ENCODE data around the gene OVOL1.
A peak's percentile ranks its signal among the peaks of the same experiment; 100 is the strongest.
"Not testable (repeated sequence)": the region's sequence is repeated elsewhere in the genome, so short reads cannot be mapped to it uniquely, and the experiment has no call there.

Gene OVOL1

GRCh38 chr11:65817835-65818680 lies 31.2 kb downstream of the OVOL1 start:
- H3K27ac ChIP-seq (ENCODE audit: low read depth, low read length), result no peak overlapping the region
- no peaks in the 10 kb centered on the region for H3K4me1 ChIP-seq (ENCODE audit: control insufficient read depth, insufficient read depth, low read length)
- H3K9ac ChIP-seq (ENCODE audit: low read length), result peak overlapping the region; percentile 66
- no peaks in the 10 kb centered on the region for H3K36me3 ChIP-seq (ENCODE audit: control insufficient read depth, insufficient read depth, low read length)
- peaks cover 7% of the 10 kb centered on the region for H3K27me3 ChIP-seq (ENCODE audit: control insufficient read depth, insufficient read depth, low read length)
- H3K4me3 ChIP-seq (ENCODE audit: low read depth, low read length), result peak overlapping the region; percentile 84
- no peaks in the 10 kb centered on the region for H3K9me3 ChIP-seq (ENCODE audit: control insufficient read depth, insufficient read depth, low read depth, low read length)

DNA sequence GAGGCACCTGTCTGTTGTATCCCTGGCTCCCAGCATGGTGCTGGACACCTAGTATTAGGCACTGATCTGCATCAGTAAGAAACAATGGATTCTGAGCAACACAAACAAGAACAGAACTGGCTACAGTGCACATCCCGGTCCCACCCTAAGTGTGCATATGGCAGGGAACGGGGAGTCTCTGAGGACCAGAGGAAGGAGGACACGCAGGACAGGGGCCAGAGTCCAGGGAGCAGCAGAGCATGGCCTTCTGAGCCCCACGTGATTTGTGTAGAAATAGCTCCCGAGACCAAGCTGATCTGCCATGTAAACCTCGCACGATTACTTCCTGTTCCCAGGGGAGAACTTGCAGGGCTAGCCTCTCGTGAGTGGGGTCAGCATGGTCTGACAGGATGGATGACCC lies 34.2 kb downstream of the OVOL1 start:
- no peak overlapping the region for H3K4me3 ChIP-seq (ENCODE audit: low read depth, low read length)

GRCh38 chr11:65822776-65823528 lies 36.1 kb downstream of the OVOL1 start:
- H3K27ac ChIP-seq (ENCODE audit: low read depth, low read length), result no peak overlapping the region
- H3K4me1 ChIP-seq (ENCODE audit: control insufficient read depth, insufficient read depth, low read length), result no peaks in the 10 kb centered on the region
- no peaks in the 10 kb centered on the region for H3K9me3 ChIP-seq (ENCODE audit: control insufficient read depth, insufficient read depth, low read depth, low read length)
- H3K4me3 ChIP-seq (ENCODE audit: low read depth, low read length), result no peak overlapping the region
- no peak overlapping the region for H3K9ac ChIP-seq (ENCODE audit: low read length)
- peaks cover 5% of the 10 kb centered on the region; the same call in 1 of the 2 replicates for H3K36me3 ChIP-seq (ENCODE audit: control insufficient read depth, insufficient read depth, low read length)
- H3K27me3 ChIP-seq (ENCODE audit: control insufficient read depth, insufficient read depth, low read length), result peaks cover under 1% of the 10 kb centered on the region

More for the DNA sequence above, 34.2 kb downstream of the OVOL1 start:
- Histone ChIP-seq H3K36me3 (ENCODE audit: control insufficient read depth, insufficient read depth, low read length) (peaks cover 5% of the 10 kb centered on the region; the same call in 1 of the 2 replicates), H3K9me3 (ENCODE audit: control insufficient read depth, insufficient read depth, low read depth, low read length) (no peaks in the 10 kb centered on the region), H3K9ac (ENCODE audit: low read length) (no peak overlapping the region), H3K27ac (ENCODE audit: low read depth, low read length) (no peak overlapping the region), H3K27me3 (ENCODE audit: control insufficient read depth, insufficient read depth, low read length) (peaks cover 7% of the 10 kb centered on the region), H3K4me1 (ENCODE audit: control insufficient read depth, insufficient read depth, low read length) (no peaks in the 10 kb centered on the region)

DNA sequence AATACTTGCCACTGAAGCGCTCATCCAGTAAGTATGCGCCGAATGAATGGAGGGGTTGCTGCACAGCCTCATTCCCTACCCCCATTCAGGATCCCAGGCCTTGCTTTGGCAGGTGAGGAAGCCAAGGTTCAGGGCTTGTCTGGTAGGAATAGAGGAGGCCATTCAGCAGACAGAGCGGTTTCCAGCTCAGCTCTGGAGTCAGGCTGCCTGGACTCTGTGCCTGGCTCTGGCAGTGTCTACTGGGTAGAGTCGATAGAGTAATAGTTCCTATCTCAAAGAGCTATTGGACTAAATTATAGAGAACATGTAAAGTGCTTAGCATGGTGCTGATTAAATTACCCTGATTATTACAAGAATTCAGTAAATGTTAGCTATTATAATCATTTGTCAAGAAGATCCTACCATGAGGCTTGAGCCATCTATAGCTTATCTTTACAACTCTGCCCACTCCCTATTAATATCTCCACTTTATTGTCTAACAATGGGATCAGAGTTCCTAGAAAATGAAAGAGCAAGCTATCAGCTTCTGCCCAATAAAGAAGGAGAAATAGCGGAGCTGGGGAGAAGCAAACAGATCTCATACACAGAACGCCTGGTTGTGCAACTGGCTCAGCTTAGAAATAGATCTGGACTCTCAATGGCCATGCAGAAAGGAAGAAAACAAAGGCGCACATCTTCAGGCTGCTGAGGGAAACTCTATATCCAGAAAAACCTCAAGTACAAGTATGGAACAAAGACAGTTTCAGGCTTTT lies 40.3 kb downstream of the OVOL1 start:
- Histone ChIP-seq H3K4me1 (ENCODE audit: control insufficient read depth, insufficient read depth, low read length) (no peaks in the 10 kb centered on the region), H3K27me3 (ENCODE audit: control insufficient read depth, insufficient read depth, low read length) (no peaks in the 10 kb centered on the region)

DNA sequence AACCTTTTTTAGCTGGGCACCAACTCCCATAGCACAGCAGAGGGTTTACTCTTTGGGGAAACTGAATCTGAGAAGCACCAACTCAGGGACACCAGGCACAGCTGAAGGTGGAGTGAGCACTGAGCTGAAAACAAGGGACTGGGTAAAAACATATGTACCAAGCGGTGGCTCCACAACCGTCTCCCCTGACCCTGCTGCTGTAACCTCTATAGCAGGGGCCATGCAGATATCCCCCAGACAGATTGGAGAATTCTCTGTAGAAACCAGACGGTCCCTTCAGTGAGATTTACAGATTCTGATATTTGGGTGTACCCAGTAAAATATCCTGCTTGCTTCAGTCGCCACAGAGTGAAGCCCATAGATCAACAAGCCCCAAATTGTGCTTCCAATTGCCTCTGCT lies 42.6 kb downstream of the OVOL1 start:
- no peak overlapping the region for H3K4me3 ChIP-seq (ENCODE audit: low read depth, low read length)
- H3K27ac ChIP-seq (ENCODE audit: low read depth, low read length), result no peak overlapping the region
- H3K27me3 ChIP-seq (ENCODE audit: control insufficient read depth, insufficient read depth, low read length), result peaks cover 9% of the 10 kb centered on the region
- peaks cover 9% of the 10 kb centered on the region for H3K4me1 ChIP-seq (ENCODE audit: control insufficient read depth, insufficient read depth, low read length)
- H3K9ac ChIP-seq (ENCODE audit: low read length), result no peak overlapping the region
- no peaks in the 10 kb centered on the region for H3K9me3 ChIP-seq (ENCODE audit: control insufficient read depth, insufficient read depth, low read depth, low read length)
- peaks cover 2% of the 10 kb centered on the region; the same call in 1 of the 2 replicates for H3K36me3 ChIP-seq (ENCODE audit: control insufficient read depth, insufficient read depth, low read length)

More for the DNA sequence above, 40.3 kb downstream of the OVOL1 start:
- H3K4me3 ChIP-seq (ENCODE audit: low read depth, low read length), result no peak overlapping the region
- no peaks in the 10 kb centered on the region for H3K9me3 ChIP-seq (ENCODE audit: control insufficient read depth, insufficient read depth, low read depth, low read length)
- peaks cover 5% of the 10 kb centered on the region; the same call in 1 of the 2 replicates for H3K36me3 ChIP-seq (ENCODE audit: control insufficient read depth, insufficient read depth, low read length)
- no peak overlapping the region for H3K27ac ChIP-seq (ENCODE audit: low read depth, low read length)
- H3K9ac ChIP-seq (ENCODE audit: low read length), result no peak overlapping the region

DNA sequence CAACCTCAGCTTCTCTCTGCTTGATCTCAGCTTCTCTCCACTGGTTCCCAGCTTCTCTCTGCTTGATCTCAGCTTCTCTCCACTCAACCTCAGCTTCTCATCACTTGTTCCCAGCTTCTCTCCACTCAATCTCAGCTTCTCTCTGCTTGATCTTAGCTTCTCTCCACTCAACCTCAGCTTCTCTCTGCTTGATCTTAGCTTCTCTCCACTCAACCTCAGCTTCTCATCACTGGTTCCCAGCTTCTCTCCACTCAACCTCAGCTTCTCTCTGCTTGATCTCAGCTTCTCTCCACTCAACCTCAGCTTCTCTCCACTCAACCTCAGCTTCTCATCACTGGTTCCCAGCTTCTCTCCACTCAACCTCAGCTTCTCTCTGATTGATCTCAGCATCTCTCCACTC lies 45.4 kb downstream of the OVOL1 start:
- H3K27me3 ChIP-seq (ENCODE audit: control insufficient read depth, insufficient read depth, low read length); H3K4me3 ChIP-seq (ENCODE audit: low read depth, low read length); H3K27ac ChIP-seq (ENCODE audit: low read depth, low read length); H3K9ac ChIP-seq (ENCODE audit: low read length); H3K36me3 ChIP-seq (ENCODE audit: control insufficient read depth, insufficient read depth, low read length); H3K9me3 ChIP-seq (ENCODE audit: control insufficient read depth, insufficient read depth, low read depth, low read length): not testable (repeated sequence)
- peaks cover 11% of the 10 kb centered on the region for H3K4me1 ChIP-seq (ENCODE audit: control insufficient read depth, insufficient read depth, low read length)

DNA sequence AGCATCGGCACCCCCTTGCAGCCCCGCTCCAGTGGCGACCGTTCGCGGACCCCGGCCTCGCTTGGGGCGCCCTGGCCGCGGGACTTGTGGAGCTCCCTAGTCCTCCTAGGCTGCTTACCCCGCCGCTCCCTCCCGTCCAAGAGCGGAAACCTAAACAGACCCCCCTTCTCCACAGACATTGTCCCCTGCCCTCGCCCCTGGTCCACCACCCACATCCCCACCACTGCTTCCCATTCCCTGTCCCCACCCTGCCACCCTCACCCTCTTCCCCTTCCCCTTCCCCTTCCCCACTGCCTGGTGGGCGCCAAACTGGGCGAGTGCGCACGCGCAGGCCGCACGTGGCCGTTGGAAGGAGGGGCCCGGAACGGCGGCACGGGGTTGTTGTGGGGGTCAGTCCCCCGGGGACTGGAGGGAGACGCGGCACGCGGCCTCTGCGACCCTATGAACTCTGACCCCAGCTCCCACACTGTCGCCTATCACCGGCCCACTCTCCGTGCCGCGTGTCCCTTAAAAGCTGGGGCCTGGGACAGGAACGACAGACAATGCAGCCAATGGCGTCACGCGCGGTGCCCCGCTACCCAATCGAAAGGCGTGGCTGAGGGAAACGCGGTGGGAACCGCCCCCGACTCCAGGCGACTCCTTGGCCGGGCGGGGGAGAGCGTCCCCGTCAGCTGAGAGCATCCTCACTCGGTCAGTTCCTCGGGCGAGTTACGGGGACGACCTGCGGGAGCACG lies 46.6 kb downstream of the OVOL1 start, which contains the start of gene SNX32:
TSS of gene SNX32 (plus strand) at position 667 of the 734 bp plus-strand sequence. CDS start 103 bp downstream, outside the sequence.
- H3K36me3 ChIP-seq (ENCODE audit: control insufficient read depth, insufficient read depth, low read length), result no peaks in the 10 kb centered on the region
- no peaks in the 10 kb centered on the region for H3K9me3 ChIP-seq (ENCODE audit: control insufficient read depth, insufficient read depth, low read depth, low read length)
- H3K4me1 ChIP-seq (ENCODE audit: control insufficient read depth, insufficient read depth, low read length), result peaks cover 11% of the 10 kb centered on the region
- H3K4me3 ChIP-seq (ENCODE audit: low read depth, low read length), result peak within 1 kb of the TSS; percentile 67
- peak within 1 kb of the TSS; percentile 84 for H3K9ac ChIP-seq (ENCODE audit: low read length)
- H3K27ac ChIP-seq (ENCODE audit: low read depth, low read length), result peak within 1 kb of the TSS; percentile 75
- H3K27me3 ChIP-seq (ENCODE audit: control insufficient read depth, insufficient read depth, low read length), result peaks cover 9% of the 10 kb centered on the region

GRCh38 chr11:65834202-65834601 lies 47.3 kb downstream of the OVOL1 start:
- H3K27me3 ChIP-seq (ENCODE audit: control insufficient read depth, insufficient read depth, low read length), result peaks cover 9% of the 10 kb centered on the region
- peaks cover 11% of the 10 kb centered on the region for H3K4me1 ChIP-seq (ENCODE audit: control insufficient read depth, insufficient read depth, low read length)
- peak overlapping the region; percentile 84 for H3K9ac ChIP-seq (ENCODE audit: low read length)
- H3K27ac ChIP-seq (ENCODE audit: low read depth, low read length), result no peak overlapping the region
- H3K9me3 ChIP-seq (ENCODE audit: control insufficient read depth, insufficient read depth, low read depth, low read length), result no peaks in the 10 kb centered on the region
- peak overlapping the region; percentile 67 for H3K4me3 ChIP-seq (ENCODE audit: low read depth, low read length)
- H3K36me3 ChIP-seq (ENCODE audit: control insufficient read depth, insufficient read depth, low read length), result no peaks in the 10 kb centered on the region

DNA sequence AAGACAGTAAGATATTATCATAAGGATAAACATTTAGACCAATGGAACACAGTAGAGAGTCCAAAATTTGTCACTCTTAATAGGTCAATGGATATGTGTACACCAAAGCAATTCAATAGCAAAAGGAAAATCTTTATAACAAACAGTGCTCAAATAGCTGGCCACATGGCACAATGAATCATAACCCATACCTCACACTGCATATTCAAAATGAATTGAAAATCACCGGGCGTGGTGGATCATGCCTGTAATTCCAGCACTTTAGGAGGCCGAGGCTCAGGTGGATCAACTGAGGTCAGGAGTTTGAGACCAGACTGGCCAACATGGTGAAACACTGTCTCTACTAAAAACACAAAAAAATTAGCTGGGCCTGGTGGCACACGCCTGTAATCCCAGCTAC lies 55.3 kb downstream of the OVOL1 start:
- Histone ChIP-seq H3K9me3 (ENCODE audit: control insufficient read depth, insufficient read depth, low read depth, low read length) (no peaks in the 10 kb centered on the region), H3K4me3 (ENCODE audit: low read depth, low read length) (no peak overlapping the region), H3K36me3 (ENCODE audit: control insufficient read depth, insufficient read depth, low read length) (no peaks in the 10 kb centered on the region), H3K9ac (ENCODE audit: low read length) (no peak overlapping the region), H3K4me1 (ENCODE audit: control insufficient read depth, insufficient read depth, low read length) (no peaks in the 10 kb centered on the region), H3K27me3 (ENCODE audit: control insufficient read depth, insufficient read depth, low read length) (no peaks in the 10 kb centered on the region), H3K27ac (ENCODE audit: low read depth, low read length) (no peak overlapping the region)

DNA sequence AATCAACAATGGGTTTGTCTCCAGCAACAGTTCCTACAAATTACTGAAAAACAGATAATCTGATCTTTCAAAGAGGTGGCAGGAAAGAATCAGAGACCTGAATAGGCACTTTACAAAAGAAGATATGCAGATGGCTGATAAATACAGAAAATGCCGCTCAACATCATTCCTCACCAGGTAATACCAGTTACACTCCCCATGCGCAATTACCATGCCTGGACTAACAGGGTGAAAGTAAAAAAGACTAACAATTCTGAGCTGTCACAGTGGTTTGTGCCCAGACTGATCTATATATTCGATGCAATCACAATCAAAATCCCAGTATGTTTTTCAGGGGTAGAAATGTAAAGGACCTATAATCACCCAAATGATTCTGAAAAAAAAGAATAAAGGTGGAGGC lies 56.9 kb downstream of the OVOL1 start:
- no peaks in the 10 kb centered on the region for H3K27me3 ChIP-seq (ENCODE audit: control insufficient read depth, insufficient read depth, low read length)
- no peak overlapping the region for H3K4me3 ChIP-seq (ENCODE audit: low read depth, low read length)
- H3K9ac ChIP-seq (ENCODE audit: low read length), result no peak overlapping the region
- H3K4me1 ChIP-seq (ENCODE audit: control insufficient read depth, insufficient read depth, low read length), result no peaks in the 10 kb centered on the region
- H3K9me3 ChIP-seq (ENCODE audit: control insufficient read depth, insufficient read depth, low read depth, low read length), result no peaks in the 10 kb centered on the region
- no peak overlapping the region for H3K27ac ChIP-seq (ENCODE audit: low read depth, low read length)
- no peaks in the 10 kb centered on the region for H3K36me3 ChIP-seq (ENCODE audit: control insufficient read depth, insufficient read depth, low read length)

Measured in HUES6 (cell line).